NCI-H1048 (cell line): ENCODE data around the gene LANCL3.
"Not testable (repeated sequence)": the region's sequence is repeated elsewhere in the genome, so short reads cannot be mapped to it uniquely, and the experiment has no call there.

Source experiments
- DNase-seq: peaks from one replicate; lab custom pipeline; 2025; lab: John Stamatoyannopoulos, UW

LANCL3 gene

DNA sequence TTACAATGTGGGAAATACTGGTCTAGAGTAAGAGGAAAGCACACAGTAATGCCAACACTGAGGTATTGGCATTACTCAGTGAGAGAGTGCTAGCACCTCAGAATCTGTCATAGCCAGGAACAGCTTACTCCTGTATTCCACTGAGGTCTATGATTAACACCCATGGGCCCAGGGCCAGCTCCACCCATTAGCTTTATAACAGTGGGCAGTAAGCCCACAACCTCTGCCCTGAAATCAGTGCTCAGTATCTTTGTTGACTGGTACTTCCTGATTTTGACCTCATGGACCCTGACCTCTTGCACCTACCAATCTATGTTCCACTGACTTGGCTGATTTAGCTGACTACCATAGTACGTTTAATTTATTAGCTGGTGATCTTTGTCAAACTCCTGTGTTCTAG, 56.1 kb downstream of the LANCL3 start:
- DNase-seq: no peak

DNA sequence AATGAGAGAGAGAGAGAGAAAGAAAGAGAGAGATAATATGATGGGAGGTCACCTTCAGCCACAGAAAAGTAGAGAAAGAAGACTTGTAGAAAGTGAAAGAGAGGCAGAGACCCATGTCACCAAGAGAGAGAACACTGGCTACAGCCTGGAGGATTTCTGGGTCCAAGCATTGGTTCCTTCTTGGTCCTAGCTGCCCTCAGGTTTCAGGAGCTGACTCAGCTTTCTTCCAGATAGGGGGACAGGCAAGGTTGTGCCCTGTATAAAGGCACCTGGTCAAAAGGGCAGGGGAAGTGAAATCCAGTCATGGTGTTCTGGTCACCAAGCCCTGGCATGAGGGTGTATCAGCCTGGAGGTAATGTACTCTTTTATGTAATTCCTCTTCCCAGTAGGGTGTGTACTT, 66.6 kb downstream of the LANCL3 start:
- DNase-seq: no peak

DNA sequence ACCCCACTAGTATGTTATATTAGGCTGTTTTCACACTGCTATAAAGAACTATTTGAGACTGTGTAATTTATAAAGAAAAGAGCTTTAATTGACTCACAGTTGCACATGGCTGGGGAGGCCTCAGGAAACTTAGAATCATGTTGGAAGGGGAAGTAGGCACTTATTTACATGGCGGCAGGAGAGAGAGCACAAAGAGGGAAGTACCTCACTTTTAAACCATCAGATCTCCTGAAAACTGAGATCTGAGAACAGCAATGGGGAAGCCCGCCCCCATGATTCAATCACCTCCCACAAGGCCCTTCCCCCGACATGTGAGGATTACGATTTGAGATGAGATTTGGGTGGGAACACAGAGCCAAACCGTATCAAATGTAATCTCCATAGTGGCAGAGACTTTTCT, 68.7 kb downstream of the LANCL3 start:
- no peak for DNase-seq

DNA sequence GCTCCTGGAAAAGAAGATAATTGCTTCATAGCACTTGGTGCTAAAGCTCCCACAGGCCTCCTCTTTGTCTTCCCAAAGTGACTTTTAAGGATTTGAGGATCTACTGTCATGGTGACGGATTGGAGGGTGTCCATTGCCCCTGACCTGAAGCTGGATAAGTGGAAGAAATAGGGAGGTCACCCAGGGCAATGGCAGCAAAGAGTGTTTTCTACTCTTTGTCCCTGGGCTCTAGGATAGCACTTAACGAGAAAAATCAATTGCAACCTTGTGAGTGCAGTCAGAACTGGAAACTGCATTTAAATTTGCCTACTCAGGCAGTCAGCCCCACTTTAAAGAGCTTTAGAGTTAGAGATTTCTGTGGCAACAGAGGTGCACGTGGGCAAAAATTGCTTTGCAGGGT, 70.4 kb downstream of the LANCL3 start:
- no peak for DNase-seq

DNA sequence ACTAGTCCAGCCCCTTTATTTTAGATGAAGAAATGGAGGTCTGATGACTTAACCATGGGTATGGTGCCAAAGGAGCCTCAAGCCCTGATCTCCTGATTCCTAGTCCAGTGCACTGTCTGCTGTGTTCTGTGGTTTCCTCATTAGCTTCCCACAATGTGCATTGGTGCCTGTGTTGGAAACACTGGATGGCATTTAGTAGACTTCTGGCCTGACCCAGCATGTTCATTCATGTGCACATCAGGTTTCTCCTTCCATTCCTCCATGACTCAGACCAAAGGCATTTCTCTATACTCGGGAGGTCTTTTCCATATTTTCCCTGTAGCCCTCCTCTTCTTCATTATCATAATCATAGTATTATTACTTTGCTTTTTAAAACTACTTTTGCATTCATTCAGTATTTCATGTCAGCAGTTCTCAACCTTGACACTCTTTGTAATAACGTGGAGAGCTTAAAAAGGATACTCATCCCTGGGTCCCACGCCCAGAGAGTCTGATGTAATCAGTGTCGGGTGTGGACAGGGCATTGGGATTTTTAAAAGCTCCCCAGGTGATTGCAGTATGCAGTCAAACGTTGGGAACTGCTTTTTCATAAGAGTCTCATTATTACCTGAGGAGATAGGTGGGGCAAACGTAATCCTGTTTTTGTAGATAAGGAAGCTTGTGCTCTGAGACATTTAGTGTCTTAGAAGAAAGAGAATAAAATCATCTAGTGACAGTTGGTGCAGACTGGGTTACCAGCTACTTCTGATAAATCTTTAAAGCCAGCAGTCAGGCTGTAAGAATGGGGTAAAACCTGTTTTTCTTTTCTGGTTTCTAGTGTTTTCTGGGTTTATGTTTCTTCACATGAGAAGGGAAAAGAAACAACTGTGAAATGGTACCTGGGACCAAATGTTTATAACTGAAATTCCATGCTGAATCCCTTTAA, 73.2 kb downstream of the LANCL3 start:
- no peak for DNase-seq

DNA sequence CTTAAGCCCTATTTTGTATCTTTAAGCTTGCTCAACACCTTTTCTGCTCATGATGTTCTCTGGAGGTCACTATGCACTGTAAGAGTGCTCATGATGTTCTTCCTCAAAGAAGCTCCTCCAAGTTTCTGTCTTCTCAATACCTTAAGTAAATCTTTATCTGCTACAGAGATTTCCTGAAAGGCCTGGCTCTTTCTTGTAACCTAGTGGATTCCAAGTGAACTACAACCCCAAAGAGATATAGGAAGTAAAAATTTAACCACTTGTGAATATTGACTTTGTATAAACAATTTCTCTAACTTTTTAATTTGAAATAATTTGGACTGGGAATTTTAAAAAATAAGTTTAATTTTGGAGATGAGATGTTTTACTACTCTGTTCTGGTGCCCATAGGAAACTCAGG, 74.8 kb downstream of the LANCL3 start:
- DNase-seq: no peak

DNA sequence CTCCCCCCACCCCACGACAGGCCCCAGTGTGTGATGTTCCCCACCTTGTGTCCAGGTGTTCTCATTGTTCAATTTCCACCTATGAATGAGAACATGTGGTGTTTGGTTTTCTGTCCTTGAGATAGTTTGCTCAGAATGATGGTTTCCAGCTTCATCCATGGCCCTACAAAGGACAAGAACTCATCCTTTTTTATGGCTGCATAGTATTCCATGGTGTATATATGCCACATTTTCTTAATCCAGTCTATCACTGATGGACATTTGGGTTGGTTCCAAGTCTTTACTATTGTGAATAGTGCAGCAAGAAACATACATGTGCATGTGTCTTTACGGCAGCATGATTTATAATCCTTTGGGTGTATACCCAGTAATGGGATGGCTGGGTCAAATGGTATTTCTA, 79.4 kb downstream of the LANCL3 start:
- DNase-seq: not testable (repeated sequence)

DNA sequence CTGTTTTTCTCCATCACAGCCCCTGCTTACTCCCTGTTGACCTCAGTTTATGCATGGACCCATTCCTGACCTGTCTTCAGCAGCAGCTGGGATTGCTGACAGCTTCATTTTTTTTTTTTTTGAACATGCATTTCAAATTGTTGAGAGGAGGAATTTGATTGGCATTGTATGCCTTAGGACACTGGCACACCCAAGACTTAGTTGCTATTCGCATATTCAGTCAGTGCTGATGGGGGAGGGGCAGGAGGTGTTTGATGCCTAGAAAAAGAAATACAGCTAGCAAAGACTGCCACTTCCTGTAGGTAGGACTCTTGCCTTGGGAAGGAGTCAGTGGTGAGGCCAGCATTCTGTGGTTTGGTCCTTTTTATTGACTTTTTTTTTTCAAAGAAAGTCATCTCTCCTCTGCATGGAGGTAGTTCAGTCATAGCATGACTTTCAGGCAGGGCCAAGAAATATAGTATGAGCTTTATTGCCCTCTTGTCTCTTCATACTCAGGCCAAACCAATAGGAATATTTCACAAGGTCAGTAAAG, 80.5 kb downstream of the LANCL3 start:
- no peak for DNase-seq

DNA sequence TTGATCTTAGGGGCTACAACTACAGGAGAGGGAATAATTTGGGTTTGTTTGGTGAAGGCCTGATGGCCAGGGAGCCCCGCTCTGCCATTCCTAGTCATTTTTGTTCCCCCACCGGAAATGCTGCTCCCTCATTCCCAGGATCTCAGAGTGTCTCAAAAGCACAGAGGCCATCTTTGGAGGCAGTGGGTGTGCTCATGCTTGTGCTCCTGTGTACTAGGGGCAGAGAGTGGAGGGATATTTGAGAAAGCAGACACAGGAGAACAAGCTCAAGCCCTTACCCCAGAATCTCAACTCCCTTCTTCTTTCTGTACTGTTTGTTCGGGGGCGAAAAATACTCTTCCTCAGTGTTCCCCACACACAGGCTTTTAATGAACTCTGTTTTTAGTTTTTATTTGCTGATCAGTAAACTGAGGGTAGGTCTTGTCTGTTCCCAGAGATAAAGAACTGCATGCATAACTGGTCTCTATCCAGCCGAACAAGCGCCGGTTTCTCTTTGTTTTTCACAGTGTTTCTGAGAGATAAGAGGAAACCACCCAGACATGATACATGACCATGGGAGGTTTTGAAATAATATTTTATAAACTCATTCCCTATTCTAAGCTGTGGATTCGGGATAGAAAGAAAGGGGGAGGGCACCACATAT, 81.2 kb downstream of the LANCL3 start:
- no peak for DNase-seq

DNA sequence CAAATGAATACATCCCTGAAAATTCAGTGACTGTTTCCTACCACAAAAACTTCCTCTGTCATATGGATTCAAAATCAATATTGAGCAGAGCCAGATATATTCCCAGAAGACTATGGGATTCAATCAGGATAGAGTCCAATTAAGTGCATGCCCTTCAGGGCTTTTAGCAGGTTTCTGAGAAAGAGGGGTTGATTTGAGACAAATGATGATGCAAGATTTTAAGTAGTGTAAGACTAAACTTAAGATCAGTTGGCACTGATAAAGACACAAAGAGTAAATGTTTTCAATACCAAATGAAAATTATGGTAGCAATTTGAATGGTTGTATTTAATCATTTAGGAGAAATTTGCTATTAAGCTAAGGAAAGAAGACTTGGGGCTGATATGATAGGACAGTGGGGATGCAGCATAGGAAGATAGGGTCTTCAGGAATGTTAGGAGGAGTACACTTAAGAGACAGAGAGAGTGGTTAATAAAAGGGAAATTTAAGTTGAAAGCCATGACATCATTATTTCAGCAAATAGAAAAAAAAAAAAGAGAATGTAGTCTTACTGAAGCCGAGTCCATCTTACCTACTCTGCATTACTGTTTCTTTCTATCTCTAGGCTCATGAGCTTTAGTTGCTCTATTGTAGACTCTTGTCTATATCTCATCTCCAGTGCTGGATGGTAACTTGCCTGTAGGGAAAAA, 82.1 kb downstream of the LANCL3 start:
- DNase-seq: no peak

DNA sequence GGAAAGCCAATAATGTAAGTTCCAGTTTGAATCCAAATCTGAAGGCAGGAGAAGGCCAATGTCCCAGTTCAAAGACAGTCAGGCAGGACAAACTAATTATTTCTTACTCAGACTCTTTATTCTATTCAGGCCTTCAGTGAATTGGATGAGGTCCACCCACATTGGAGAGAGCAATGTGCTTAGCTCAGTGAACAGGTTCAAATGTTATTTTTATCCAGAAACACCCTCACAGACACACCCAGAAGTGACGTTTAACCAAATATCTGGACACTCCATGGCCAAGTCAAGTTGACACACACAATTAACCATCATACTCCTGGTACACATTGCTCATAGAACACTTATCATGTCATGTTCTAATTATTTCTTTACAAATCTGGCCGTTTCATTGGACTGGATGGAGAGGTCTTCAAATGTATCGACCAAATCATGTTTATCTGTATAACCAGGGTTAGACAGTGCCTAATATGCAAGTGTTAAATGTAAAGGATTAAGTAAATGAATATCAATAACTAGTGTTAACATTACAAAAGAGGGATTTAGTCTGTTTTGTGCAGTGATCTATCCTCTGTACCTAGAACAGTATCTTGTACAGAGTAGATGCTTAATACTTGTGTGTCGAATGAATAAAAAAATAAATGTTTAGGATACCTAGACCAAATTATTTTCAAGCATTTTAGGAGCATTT, 87.0 kb downstream of the LANCL3 start:
- no peak for DNase-seq

DNA sequence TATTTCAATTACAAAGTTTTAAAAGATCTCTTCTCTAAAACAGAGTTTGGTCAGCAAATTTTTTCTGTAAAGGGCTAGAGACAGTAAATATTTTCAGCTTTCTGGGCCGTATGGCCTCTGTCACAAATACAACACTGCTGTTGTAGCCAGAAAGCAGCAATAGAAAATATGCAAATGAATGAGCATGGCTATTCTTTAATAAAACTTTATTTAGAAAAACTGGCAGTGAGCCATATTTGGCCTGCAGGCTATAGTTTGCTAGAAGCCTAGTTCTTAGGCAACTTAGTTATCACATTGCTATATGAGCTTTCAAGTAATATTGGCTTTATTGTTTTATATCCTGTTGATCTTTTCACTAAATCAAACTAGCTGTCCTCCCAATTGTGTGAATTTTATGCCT, 87.6 kb downstream of the LANCL3 start:
- DNase-seq: peak; percentile 2

DNA sequence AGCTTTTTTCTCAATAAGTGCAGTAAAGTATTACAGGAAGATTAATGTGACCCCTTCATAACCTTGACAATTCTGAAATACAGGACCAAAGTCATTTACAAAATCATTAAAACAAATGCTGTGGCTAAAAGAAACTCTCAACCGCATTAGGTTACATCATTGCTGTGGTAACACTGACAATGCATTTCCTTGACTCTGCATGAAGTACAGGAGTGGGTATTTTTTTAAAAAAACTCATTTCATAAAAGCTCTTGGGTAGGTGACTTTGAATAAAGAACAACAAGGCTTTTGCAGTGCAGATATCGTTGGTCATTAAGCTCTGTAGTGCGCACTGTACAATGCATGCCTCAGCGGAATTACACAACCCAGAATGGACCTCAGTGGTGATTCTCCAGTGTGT, 90.7 kb downstream of the LANCL3 start:
- DNase-seq: no peak

DNA sequence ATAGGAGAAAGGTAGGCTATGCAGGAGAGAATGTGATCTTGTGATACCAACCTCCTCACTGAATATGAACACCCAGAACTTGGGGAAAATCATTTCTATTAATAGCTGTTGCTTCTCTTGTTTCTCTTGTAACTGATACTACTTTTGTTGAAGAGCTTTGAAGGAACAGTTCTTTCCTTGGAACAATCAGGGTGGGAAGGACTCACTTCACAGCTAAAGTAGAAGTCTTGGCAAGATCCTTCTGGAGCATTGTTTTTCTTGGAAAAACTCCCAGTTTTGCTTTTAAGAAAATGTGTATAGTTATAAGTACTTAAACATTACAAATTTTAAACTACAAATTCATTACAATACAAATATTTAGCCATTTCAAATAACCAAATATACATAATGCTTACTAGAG, 95.1 kb downstream of the LANCL3 start:
- no peak for DNase-seq

DNA sequence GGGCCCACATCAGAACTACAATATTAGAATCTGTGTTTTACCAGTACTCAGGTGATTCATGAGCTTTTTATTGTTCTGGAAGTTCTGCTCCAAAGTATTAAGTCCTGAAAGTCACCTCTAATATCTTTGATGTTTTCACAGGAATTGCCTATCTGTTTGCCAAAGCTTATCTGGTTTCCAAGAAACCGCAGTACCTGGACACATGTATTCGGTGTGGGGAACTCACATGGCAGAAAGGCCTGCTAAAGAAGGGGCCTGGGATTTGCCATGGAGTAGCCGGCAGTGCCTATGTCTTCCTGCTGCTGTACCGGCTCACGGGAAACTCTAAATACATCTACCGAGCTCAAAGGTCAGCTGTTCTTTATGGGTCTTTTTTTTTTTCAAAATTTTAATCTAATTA, 95.7 kb downstream of the LANCL3 start:
- DNase-seq: no peak

DNA sequence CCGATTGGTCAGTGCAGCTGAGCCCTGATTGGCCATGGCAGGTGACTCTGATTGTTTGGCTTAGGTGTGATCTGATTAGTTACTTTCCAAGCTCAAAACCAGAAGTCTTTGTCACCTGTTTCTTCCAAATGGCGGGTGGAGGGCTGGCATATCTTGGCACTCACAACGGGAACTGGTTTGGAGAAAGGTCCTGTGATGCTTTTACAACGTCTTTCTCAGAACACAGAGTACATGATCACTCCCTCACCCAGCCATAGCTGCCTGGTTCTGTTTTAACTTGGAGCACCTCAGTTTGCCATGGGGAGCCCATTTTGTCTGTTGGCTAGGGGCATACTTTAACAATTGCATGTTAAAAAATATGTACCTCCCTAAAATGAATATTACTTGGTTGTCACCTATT, 101.1 kb downstream of the LANCL3 start:
- no peak for DNase-seq

DNA sequence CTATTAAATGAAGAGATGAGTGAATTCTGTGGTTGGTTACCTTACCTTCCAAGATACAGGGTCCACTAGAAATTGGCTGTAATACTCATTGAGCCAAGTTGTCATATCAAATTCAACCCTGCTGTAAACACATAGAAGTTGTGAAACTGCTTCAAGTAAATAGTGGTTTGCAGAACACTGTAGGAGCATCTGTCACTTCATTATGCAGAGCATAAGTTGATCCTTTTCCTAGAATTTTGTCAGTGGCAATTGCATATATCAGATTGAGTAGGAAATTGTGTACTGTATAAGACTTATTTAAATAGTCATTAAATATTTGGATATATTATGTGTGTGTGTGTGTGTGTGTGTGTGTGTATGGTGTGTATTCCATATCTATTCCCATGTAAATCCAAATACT, 105.3 kb downstream of the LANCL3 start:
- DNase-seq: no peak

DNA sequence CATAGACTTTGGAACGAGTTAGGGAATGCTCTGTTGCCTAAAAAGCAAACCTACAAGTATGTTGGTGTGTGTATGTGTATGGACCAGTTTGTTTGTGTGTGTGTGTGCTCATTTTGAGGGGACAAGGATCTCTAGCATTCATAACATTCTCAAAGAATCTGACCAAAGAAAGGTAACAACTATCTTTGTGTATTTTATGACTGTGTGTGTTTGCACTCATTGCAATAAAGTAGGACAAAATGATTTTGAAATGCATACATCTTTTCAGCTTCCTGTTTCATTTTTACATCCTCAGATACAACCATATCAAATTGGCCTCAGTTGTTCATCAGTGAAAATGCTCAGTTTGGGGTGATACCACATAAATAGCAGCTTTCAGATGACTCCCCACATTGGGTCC, 105.8 kb downstream of the LANCL3 start:
- DNase-seq: no peak

DNA sequence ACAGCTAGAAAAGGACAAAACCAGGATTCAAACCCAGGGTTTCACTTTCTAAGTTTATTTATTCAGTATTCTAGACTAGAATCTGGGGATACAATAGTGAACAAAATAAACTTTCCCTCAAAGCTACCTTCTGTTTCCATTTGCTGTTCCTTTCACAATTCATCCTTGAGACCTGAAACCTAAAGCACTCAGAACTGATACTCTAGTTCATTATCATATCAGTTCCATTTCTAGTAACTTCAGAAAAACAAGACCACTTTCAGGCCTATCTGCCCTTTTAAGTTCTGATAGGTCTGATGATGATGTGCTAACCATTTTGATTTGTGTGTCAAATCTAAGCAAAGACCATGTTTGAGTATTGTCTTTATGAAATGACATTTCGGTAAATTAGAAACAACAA, 106.3 kb downstream of the LANCL3 start:
- no peak for DNase-seq

DNA sequence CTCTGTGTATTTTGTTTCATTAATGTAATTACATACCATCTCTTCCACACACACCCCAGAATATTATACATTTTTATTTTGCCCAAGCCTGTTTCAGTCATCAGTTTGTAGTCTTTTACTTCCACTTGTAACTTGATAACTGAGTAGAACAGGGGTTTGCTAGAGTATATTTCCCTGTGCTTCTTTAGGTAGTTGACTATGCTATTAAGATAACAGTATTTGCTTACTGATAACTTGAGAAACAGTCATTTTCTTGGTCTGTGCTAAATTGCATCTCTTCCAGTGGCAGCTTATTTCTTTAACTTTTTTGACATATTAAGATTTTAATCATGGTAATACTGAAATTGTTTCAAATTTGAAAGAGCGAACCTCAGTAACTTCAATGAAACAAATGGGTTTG, 107.1 kb downstream of the LANCL3 start:
- DNase-seq: no peak

DNA sequence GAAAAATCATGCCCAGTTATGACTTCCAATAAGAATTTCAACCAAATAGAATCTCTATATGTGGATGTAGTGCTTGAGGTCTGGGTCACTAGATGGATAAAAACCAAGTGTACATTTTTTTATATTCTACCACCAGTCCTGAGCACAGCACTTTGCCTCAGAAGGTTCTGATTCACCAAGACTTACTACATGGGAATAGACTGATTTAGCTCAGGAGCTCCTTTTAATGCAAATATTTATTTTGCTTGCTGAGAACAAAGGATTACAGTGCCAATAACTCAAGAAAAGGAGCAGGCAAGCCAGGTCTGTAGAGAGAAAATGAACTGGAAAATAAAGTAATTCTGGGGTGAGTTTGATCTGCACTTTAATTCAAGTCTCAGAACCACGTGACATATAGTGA, 107.8 kb downstream of the LANCL3 start:
- no peak for DNase-seq

DNA sequence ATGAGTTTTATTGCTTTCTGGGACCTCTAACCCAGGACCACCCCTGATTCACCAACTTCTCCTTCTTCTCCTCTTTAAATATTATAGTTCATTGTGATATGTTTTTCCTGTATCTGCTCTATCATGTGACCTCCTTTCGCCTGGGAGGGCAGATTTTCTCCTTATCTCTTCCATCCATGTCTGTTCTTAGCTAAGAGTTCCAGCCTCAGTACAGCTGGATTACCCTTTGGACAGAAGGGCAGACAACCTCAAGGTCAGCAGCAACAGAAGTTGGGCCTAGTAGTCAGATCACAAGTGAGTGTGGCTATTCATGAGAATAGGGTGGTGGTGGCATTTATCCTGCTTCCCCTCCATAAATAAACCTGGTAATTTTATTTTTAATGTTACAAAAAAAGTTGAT, 108.4 kb downstream of the LANCL3 start:
- DNase-seq: no peak
